Ecto neural progenitor cell (in vitro differentiated cells): ENCODE data around the gene XIRP1.

ENCODE experiments used
- DNase-seq: peaks from one replicate; pipeline ENCODE4 v3.0.0-alpha.2; 2018; ENCODE audit warnings: low spot score

XIRP1 gene

DNA sequence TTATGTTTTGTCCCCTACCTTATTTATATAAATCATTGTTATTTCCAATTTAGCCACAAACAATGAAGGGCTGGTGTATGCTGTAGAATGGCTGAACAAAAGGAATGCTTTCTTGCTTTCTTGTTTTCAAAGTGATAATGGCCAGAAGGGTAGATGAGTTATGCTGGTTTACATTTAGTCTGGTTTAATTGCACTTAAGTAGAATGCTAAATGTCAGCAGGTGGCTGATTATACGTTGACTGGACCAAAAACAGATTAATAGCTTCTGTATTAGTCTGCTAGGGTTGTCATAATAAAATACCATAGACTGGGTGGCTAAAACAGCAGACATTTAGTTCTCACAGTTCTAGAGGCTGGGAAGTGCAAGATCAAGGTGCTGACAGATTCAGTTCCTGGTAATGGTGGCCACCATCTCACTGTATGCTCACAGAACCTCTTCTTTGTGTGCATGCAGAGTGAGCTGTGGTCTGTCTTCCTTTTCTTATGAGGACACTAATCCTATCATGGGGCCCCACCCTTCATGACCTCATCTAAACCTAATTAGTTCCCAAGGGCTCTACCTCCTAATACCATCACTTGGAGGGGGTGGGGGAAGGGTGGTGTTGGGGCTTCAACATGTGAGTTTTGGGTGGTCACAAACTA is 17.1 kb upstream of the XIRP1 start:
- DNase-seq = no peak

DNA sequence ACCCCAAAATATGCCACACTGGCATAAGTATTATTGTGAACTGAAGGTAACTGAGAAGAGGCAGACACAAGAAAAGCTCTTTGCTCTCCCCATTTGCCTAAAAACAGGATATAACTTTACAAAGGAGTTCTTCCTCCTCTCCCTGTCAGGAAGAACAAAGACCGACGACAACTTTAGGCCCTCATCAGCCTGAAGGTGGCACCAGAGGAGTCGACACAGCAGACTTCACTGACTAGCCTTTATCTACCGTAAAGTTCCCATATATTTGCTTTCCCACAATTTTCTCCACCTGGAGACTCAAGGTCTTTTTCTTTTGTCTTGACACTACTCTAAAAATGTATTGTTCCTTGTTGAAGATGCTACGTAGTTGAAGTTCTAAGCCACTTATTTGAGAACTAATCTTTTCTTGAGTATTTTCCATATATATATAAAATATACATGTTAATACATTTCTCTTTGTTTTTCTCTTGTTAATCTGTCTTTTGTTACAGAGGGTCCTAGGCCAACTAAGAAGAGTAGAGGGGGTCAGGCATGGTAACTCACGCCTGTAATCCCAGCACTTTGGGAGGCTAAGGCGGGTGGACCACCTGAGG is 16.2 kb upstream of the XIRP1 start:
- DNase-seq = no peak

DNA sequence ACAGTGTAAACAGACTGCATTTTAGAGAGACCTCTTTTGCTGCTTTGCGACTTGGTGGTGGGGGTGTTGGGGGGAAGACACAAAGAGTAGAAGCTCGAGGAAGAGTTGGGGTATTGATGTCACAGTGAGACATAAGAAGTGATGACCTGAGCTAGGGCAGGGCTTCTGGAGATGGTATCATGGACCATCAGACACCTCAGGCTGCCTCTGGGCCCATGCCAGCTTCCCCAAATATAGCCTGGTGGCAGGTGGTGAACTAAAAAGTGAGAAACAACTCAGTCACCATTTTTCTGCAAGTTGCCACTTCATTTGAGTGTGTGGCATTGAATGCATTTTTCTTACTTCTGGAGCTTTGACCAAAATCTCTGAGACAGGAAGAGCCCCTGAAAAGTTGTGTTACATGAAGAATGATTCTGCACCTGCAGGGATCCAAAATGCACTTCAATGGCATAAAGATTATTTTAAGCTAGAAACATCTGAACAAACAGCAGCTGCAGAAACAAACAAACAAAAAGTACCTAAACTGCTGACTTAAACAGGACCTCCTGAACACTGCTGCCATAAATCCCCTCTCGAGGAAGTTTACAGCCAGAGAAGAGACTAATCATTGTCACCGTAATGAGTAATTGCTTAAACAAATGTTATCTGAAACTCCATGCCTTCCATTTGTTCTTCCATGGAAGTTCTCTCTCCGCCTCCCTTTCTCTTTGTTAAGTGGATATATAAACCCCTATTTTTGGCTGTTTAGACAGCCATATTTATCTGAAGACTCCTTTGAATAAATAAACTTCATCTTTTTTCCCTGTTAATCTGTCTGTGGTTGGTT is 15.2 kb upstream of the XIRP1 start:
- no peak for DNase-seq

DNA sequence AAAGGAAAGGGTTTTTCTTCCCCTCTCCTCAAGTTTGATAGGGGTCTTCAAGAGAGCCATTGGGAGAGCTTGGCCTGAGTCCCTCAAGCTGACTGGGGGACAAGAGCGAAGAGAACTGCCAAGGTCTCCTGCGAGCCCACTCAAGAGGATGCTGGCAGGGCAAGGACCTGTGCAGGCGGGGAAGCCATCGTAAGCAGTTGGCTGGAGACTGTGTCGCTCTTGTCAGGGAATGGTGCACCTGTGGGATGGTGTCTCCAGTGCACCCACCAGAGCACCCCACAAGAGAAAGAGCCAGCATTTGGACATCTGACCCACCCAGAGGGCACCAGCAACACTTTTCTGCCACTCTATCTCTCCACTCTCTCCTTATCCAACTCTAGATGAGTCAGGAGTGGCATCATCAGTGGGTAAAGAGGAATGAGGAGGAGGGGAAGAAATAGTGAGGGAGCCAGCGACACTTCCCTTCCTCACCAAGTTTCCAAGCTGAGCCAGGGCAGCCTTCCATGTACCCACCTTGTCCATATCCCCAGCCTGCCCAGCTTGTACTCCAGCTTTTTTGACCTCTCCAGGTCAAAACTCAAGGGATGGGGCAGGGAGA is 13.6 kb upstream of the XIRP1 start:
- DNase-seq = no peak

DNA sequence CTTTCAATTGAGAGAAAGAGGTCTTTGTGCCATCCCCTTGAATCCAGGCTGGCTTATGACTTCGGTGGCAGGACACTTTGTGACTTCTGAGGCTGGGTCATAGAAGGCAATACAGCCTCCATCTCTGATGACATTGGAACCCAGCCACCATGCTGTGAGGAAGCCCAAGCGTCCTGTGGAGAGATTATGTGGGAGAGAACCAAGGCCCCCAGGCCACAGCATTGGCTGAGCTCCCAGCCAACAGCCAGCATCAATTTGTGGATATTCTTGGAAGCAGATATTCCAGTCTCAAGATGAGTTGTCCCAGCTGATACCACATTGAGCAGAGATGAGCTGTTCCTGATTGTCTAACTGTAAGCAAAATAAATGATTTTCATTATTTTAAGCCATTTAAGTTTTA is 12.7 kb upstream of the XIRP1 start:
- no peak for DNase-seq

DNA sequence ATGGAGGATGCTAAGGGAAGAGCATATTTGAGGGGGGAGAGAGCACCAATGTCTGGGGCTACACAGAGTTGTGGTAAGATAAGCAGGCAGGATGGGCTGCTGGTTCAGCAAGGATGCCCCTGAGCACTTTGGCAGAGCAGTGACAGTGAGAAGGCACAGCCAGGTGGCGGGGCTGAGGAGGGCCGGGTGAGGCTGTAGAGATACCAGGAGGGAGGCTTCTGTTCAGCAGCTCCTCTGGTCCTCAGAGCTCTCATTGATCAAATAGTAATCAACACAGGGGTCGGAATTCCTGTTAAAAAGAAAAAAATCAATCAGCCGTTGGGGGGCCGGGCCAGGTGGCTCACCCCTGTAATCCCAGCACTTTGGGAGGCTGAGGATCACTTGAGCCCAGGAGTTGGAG is 11.5 kb upstream of the XIRP1 start:
- DNase-seq = no peak

DNA sequence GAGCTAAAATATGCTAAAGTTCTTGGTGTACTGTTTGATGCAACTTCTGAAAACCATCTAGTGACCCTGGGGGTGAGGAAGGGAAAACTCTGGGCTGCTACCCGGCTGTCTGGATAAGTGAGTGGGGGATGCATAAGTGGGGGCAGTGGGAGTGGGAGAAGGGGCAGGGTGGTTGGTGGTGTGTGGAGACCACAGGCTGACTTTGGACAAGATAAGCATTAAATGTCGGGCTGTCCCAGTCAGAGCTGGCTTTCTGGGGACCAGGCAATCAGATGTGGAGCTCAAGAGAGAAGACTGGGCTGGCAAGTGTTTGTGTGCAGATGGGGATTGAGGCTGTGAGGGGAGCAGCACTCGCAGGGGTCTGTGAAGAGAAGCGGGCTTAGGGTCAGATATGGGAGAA is 11.0 kb upstream of the XIRP1 start:
- DNase-seq = no peak

DNA sequence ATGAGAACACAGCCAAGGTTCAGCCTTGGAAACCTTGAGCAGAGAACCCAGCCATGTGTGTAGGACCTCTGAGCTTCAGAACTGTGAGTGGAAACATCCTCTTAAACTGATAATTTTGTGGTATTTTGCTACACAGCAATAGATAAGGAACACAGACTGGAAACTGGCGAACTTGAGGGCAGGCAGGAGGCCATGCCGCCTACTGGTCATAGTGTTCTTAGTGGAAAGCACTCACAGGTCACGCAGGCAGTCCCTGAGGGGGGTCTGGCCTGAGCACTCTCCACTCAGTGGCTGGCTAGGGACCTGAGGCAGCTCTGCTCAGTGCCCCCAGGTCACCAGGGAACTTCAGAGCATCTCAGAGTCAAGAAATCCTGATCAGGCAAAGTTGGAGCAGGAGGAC is 9.7 kb upstream of the XIRP1 start:
- DNase-seq = no peak

DNA sequence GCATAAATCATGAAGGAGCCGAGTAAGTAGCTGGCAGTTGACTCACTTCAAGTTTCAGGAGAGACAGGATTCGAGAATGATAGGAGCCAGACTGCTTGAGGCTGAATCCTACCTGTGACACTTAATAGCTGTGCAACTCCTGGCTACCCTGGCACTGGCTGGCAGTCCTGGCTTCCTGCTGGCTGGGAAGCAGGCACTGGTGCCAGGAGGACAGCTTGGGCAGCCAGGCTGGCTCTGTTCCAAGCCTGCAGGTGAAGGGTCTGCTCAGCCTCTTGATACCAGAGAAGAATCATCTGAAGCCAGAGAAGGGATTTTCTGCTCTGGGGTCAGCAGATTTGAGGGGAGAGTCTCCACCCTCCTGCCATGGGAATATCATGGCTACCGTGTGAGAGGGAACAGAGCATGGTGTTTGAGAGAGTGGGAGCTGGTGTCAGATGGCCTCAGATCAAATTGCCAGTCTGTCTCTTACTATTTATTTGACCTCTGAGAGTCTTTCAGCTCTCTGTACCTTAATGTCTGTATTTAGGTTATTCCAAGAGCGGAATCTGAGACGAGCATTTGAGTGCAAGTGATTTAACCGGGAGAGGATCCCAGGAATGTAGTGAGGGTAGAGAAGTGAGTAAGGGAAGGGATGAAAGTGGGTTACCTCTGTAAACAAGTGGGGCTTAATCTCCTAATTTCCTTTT is 4.4 kb upstream of the XIRP1 start:
- DNase-seq = no peak

DNA sequence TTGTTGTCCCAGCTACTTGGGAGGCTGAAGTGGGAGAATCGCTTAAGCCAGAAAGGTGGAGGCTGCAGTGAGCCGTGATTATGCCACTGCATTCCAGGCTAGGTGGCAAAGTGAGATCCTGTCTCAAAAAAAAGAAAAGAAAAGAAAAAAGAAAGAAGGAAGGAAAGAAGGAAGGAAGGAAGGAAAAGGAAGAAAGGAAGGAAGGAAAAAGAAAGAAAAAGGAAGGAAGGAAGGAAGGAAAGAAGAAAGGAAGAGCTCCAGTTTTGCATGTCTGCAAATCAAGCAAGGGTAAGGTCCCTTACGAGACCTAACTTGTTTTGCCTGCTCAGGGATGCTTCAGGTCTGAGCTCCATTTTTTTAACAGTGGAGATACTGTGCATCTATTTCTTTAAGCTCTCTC is 3.6 kb upstream of the XIRP1 start:
- DNase-seq = no peak

DNA sequence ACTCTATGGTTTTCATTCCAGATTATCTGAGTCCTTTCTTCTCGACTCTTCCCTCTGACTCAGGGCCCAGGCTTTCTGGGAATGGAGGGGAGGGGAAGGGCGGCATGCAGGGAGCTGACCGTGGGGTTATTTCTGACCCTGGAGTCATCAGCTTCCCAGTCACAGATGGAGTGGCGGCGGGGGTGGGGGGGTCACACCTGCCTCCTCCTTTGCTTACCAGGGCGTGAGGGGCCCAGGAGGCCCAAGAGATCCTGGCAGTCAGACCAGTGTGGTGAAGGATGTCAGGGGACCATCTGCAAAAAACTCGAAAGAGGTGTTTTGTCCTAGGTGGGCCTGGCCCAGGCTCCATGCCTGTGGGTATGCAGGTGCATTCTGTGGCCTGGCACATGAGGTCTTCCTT is 996 bp upstream of the XIRP1 start:
- DNase-seq = no peak

DNA sequence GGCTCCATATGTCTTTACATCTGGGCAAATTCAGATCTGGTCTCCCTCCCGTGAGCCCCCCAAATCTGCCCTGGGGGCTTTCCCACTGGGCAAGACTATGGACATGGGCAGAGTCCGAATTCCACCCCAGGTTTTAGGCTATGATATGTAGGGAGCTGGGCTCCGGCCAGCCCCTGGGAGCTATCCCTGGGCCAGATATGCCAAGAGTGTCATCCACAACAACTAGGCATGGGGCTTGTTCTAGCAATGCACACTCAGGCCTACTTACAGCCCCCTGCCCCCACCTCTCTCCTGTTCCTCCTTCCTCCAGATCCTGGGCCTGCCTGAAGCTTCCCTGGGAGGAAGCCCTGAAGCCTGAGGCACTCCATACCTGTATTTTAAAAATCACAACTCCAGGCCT is 622 bp downstream of the XIRP1 start:
- no peak for DNase-seq

DNA sequence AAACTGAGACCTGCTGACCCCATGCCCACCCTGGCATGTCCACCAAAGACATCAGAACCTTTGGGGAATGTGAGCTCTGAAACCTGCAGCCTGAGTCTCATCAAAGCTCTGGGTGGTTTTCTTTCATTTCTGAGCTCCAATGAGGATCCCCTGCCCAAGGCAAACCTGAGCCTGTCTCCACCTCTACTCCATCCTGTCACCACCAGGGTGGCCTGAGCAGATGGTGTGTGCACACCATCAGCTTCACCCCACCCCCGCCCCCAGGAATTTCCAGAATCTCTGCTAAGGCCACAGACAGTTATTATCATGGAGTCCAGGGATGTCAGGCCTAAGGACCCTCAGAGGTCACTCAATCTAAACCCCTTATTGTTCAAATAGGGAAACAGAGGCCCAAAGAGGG is 1.3 kb downstream of the XIRP1 start:
- DNase-seq = no peak

DNA sequence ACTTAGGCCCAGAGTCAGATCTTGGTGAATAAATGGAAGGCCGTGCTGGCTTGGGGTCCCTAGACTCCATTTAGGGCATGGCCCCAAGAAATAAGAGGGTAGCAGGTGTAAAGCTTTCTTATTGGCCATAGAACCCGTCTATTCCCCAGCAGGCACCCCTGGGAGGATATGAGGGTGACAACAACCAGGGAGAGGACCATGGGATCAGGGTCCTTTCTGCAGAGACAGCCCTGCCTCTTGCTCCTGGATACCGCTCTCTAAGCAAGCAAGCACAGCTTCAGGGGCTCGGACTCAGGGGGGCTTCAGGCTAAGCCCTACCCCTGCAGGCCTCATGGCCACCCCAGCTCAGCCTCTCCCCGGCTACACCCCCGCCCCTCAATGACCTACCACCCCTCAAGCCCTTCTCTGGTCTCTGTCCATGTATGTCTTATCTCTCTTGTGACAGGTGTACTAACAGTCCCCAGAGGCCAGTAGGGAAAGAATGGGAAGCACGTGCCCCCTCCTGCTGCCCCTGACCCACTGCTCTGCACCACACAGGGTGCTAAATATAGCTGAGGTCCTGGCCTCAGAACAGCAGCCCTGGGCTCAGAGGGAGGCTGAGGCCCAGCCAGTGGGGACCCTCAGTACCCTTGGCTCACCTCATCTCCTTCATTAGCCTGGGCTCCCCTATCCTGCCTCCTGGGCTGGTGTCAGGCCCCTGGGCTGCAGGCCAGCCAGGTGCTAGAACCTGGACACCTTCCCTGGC is 1.9 kb downstream of the XIRP1 start:
- DNase-seq = no peak

DNA sequence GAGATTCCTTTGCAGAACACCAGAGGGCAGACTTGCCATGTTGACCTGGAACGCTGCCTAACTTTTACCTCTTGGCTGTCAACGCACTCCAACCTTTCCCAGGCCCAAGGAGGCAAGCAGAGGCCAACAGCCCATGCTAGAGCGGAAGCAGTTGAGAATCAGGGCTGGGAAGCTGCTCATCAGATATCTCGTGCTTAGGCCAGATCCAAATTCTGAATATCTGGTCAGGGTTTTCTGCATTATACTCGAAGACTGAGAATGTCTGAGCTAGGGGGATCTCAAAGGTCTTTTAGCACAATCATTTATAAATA is 2.5 kb downstream of the XIRP1 start:
- DNase-seq = peak; percentile 78

DNA sequence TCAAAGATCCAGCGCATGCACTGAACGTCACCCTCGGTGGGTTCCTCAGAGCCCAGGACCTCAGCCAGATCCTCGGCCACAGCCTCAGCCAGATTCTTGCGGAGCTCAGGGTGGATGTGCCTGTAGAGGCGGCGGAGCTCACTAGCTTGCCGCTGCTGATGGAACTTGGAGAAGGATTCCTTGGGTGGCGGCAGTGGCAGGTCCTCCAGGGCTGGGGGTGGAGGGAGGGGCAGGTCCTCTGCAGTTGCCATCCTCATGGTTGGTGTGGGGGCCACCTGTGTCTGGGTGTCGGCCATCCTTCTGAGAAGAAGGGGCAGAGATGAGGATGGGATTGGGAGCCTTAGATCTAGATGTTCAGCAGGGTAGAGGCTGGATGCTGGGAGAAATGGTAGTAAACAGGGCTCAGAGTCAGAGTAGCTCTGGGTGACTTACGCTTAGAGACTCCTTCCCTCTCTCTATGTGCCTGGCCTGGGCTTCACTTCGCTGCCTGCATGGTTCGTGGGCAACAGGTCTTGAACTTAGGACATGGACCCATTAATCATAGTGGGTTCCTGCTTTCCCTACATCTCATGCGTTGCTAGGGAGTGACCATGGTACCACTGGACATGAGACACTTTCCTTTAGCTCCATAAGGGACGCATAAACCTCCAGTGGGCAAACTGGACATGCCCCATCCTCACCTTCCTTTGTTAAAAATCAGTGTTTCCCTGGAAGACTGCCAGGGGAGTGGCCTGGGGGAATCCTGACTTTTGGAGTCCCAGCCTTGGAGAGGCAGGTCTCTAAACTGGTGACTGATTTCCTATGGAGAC is 3.0 kb downstream of the XIRP1 start:
- no peak for DNase-seq

DNA sequence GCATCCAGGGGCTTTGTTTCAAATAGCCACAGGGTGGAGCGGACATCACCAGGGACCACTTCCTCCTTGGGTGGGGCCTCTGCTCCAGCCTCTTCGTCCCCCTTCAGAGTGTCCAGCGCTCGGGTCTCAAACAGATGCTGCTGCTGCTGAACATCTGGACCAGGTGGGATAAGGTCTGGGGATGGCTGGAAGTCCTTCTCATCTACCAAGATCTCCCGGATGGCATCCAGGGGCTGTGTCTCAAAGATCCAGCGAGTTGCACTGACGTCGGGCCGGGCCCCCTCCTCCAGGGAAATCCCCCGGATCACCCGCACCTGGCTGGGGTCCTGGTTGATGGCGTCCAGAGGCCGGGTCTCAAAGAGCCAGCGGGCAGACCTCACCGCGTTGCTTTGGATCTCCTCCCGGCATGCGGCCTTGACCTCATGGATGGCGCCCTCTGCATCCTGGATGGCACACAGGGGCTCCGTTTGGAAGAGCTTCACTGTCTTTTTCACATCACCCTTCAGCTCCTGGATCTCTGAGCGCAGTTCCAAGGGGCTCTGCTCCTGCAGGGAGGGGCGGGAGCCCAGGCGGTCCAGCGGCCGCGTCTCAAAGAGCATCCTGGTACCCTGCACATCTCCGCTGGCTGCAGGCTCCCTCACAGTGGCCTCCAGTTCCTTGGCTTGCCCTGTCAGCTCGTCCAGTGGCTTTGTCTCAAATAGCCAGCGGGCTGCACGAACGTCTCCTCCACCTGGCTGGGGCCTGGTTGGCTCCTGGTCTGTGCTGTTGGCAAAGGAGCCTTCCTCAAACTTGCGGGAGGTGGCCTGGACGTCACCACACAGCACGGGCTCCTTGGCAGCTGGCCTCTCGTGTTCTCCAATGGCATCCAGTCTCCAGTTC is 3.9 kb downstream of the XIRP1 start:
- DNase-seq = no peak

DNA sequence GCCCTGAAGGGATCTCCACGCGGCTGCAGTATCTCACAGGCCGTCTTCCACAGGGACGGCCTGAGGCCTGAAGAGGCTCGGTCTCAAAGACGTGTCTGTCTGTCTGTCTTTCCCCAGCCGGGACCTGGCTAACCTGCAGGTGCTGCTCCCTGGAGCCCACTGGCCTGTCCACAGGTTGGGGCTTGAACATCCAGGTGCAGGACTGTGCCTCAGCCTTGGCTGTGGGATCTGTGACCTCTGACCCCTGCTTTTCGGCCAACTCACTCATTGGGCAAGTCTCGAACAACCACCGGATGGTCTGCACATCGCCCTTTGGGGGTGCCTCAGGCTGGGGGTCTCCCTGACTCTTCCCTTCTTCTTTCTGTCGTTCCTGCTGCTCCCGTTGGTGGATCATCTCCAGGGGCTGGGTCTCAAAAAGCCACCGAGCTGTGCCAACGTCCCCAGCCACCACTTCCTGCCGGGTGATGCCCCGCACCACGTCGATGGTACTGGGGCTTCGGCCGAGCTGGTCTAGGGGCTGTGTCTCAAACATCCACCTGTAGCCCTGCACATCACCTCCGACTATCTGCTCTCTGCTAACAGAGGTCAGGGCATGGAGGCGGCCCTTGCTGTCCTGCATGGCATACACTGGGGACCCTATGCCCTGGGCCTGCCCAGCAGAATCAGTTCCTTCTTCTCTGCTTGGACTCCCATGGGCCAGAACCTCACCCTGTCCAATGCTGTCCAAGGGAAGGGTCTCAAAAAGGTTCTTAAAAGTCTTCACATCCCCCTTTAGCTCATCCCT is 4.8 kb downstream of the XIRP1 start:
- no peak for DNase-seq

DNA sequence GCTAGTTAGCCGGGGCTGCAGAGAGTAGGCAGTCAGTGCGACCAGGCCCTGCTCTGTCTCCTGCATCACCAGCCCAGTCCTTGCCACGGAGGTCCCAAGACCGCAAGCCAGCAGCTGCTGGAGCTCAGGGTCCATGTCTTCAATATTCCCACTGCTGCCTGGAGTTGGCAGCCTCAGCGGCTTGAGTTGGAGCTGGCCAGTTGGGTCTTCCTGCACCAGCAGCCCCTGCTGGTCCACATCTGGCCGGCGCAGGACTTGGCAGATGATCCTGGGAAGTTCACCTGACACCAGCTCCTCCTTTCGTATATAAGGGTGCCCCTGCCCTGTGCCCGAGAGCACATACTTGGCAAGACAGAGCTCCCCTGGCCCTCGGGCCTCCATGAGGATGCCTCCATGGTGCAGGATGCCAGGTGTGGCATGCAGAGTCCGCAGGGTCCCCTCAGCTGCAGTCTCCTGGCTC is 5.7 kb downstream of the XIRP1 start:
- DNase-seq = no peak
